Adrenal gland (tissue), 5 donors: ENCODE data around the gene FARP1.

Source experiments
- POLR2A ChIP-seq, 2 donors: fragments of 450-650 bp; IDR thresholded peaks; one replicate each; pipeline ENCODE4 v1.6.1; 2017; ENCODE audit warnings: antibody characterized with exemption in 2 of 2, mild to moderate bottlenecking in 2 of 2, moderate library complexity in 1 of 2
- TF ChIP-seq, protein P1 (sequence below), 6 experiments: fragments of 450-650 bp in 4 of 6; fragments of 200-600 bp in 2 of 6; sonication (generic) in 1 of 6; IDR thresholded peaks; 1 replicate in 5 of 6; 2 replicates in 1 of 6; pipeline versions ENCODE4 v1.5.1 to v1.8.0; 2016 to 2021; ENCODE audit warnings: antibody characterized with exemption in 6 of 6, mild to moderate bottlenecking in 2 of 6, moderate library complexity in 1 of 6
- donor health status: DM: no; HTN: no; CAD: no.

DNA sequence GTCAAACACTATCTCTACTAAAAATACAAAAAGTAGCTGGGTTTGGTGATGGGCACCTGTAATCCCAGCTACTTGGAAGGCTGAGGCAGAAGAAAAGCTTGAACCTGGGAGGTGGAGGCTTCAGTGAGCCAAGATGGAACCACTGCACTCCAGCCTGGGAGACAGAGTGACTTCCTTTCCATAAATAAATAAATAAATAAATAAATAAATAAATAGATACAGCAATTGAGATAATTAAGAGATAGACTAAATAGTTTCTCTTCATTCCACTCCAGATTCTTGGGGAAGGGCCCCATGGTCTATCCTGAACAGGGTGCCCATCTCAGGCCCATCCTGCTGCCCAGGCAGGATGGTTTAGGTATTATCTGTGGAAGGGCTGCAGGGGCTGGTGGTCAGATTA is 24.0 kb upstream of the FARP1 start:
- TF ChIP-seq, protein P1, sequence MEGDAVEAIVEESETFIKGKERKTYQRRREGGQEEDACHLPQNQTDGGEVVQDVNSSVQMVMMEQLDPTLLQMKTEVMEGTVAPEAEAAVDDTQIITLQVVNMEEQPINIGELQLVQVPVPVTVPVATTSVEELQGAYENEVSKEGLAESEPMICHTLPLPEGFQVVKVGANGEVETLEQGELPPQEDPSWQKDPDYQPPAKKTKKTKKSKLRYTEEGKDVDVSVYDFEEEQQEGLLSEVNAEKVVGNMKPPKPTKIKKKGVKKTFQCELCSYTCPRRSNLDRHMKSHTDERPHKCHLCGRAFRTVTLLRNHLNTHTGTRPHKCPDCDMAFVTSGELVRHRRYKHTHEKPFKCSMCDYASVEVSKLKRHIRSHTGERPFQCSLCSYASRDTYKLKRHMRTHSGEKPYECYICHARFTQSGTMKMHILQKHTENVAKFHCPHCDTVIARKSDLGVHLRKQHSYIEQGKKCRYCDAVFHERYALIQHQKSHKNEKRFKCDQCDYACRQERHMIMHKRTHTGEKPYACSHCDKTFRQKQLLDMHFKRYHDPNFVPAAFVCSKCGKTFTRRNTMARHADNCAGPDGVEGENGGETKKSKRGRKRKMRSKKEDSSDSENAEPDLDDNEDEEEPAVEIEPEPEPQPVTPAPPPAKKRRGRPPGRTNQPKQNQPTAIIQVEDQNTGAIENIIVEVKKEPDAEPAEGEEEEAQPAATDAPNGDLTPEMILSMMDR (IDR thresholded peaks at IDR 0.05), result no peak
- no peak for TF ChIP-seq POLR2A (IDR thresholded peaks at IDR 0.05)
